Kidney epithelial cell (primary cell): ENCODE data around the gene FOXP1. TPM values are rescaled to one million over a fixed set of nuclear protein-coding genes. Genes with fewer than 3 reads are reported as not detected.

Experiments used
- DNase-seq: peaks from one replicate; pipeline ENCODE4 v3.0.0-alpha.2; 2010; ENCODE audit warnings: low read depth
- H3K27me3 ChIP-seq: 2 replicates; pipeline ENCODE4 v1.6.0; 2011; ENCODE audit warnings: low read length; ENCODE audit not compliant: control insufficient read depth, insufficient read depth
- H3K36me3 ChIP-seq: 2 replicates; pipeline ENCODE4 v1.5.1; 2011; ENCODE audit warnings: low read length; ENCODE audit not compliant: control insufficient read depth, insufficient read depth
- H3K4me3 ChIP-seq: 2 replicates; pipeline ENCODE4 v1.5.1; 2011; ENCODE audit warnings: low read depth, mild to moderate bottlenecking, control low read depth, low read length
- total RNA-seq: library from RNA; depleted of rRNA; stranded (reverse); fragments of >200 nt; gene quantifications from 2 replicates; pipeline ENCODE4 v1.2.3, GENCODE V29; 2015
- TF ChIP-seq, protein P1 (sequence below): IDR thresholded peaks from 2 replicates; pipeline ENCODE4 v1.5.1; 2011; ENCODE audit warnings: mild to moderate bottlenecking, moderate library complexity, low read length, control low read depth, inconsistent platforms; ENCODE audit not compliant: insufficient read depth, poor library complexity, severe bottlenecking

Gene FOXP1
- total RNA-seq, 1 donor from 2014 or later: 75.0 TPM

DNA sequence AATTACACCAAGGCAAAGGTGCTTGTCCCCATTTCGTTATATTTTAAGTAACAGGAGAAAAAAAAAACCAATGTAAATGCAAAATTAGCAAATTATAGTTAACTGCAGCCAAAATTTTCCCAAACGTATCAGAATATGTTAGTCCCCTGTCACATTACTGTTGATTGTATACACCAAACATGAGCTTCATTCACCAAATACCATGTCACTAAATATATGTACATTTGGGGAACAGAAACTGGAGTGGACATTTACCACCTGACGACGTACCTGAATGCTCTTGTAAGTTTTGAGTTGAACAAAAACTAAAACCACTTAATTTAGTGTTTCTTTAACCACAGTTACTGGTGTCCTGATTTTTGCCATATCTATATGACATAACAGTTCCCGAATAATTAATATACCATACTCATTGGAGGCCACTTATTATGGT, 3.3 kb upstream of the FOXP1 start:
- no peaks in the 10 kb centered on the region for H3K27me3 ChIP-seq
- no peak overlapping the region for H3K4me3 ChIP-seq
- no peak for DNase-seq
- H3K36me3 ChIP-seq: no peaks in the 10 kb centered on the region
- TF ChIP-seq, protein P1, sequence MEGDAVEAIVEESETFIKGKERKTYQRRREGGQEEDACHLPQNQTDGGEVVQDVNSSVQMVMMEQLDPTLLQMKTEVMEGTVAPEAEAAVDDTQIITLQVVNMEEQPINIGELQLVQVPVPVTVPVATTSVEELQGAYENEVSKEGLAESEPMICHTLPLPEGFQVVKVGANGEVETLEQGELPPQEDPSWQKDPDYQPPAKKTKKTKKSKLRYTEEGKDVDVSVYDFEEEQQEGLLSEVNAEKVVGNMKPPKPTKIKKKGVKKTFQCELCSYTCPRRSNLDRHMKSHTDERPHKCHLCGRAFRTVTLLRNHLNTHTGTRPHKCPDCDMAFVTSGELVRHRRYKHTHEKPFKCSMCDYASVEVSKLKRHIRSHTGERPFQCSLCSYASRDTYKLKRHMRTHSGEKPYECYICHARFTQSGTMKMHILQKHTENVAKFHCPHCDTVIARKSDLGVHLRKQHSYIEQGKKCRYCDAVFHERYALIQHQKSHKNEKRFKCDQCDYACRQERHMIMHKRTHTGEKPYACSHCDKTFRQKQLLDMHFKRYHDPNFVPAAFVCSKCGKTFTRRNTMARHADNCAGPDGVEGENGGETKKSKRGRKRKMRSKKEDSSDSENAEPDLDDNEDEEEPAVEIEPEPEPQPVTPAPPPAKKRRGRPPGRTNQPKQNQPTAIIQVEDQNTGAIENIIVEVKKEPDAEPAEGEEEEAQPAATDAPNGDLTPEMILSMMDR: no peak

DNA sequence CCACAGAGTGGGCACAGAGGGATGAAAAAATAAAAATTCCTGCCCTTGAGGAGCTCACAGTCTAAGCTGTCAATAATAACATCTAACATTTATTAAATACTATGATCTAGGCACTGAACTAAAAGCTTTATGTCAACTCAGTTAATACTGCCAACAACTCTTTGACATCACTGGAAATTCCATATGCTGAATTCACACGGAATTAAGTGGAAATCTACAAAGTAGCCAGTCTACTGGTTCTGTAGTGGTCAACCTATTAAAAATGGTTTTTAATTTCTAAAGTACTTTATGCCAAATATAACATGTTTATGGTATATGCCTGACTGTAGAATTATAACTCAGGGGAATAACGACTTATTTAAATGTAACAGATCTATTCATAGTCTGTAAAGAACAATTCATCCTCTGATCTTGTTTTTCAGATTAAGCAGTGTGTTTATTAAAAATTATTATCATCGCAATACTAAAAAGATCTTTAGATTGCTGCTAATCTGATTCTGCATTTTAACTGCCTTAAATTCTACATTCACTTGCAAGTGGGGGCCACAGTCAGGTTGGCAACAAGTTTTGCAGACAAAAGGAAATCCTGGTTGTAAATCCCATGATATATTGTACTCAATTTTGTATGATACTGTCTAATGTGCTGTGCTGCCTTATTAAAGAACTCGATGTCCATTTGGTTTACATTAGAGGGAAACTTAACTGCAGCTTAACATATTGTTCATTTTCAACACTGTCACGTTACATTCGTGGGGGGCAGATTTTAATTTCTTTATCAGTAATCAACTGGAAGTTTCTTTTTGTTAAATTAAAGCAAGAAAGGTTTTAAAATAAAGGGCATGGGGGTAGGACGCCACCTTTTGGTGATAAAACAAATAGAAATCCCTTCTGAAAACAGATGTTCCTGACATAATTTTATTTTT, 2.6 kb upstream of the FOXP1 start:
- DNase-seq: no peak
- Histone ChIP-seq H3K36me3 (no peaks in the 10 kb centered on the region), H3K4me3 (no peak overlapping the region), H3K27me3 (no peaks in the 10 kb centered on the region)
- TF ChIP-seq, protein P1: peak; percentile 60

DNA sequence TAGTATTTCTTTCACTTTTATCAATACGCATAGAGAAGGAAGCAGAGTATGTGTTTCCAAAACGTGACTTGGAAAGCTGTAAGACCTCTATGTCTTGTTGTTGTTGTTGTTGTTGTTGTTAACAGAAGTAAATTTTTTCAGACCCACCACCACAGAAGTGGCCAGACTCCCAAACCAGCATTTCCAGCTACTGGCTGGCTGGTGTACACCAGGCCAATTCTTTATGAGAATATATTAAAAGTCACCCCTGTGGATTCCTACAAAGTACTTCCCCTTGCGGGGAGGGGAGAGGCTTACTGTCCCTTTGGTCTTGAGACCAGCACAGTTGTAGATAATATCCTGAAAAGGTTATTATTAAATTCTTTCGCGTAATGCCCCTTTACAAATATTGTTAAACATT, 1.6 kb upstream of the FOXP1 start:
- Histone ChIP-seq H3K4me3 (no peak overlapping the region), H3K36me3 (no peaks in the 10 kb centered on the region), H3K27me3 (no peaks in the 10 kb centered on the region)
- DNase-seq: no peak
- TF ChIP-seq, protein P1: no peak

DNA sequence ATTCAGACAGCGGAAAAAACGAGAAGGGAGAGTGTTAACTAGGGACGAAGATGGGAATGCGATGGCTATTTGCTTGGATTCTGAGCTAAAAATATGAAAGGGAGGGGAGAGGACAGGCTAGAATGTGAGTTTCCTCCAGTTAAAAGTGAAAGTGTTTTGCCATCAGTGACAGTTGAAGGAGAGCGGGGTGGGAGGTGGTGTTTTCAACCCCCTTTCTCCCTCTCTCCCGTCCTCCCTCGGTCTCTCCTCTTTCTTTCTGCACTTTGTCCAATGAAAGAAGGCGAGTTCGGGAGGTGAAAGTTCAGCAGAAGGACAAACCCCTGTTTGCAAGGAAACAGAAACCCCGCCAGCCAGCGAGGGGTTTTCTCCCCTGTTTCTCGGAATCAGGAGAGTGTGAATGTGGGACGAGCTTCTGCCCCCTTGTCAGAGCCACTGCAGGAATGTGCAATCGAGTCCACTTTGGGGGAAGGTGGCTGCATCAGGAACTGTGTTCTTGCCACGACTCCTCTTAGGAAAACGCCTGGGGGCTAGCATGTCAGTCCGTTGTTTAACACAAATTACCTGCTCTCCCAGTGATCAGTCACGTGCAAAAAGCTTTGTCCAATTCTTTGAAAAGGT, 975 bp upstream of the FOXP1 start:
- Histone ChIP-seq H3K27me3 (no peaks in the 10 kb centered on the region), H3K36me3 (no peaks in the 10 kb centered on the region), H3K4me3 (peak overlapping the region; percentile 61)
- DNase-seq: no peak
- TF ChIP-seq, protein P1: no peak

DNA sequence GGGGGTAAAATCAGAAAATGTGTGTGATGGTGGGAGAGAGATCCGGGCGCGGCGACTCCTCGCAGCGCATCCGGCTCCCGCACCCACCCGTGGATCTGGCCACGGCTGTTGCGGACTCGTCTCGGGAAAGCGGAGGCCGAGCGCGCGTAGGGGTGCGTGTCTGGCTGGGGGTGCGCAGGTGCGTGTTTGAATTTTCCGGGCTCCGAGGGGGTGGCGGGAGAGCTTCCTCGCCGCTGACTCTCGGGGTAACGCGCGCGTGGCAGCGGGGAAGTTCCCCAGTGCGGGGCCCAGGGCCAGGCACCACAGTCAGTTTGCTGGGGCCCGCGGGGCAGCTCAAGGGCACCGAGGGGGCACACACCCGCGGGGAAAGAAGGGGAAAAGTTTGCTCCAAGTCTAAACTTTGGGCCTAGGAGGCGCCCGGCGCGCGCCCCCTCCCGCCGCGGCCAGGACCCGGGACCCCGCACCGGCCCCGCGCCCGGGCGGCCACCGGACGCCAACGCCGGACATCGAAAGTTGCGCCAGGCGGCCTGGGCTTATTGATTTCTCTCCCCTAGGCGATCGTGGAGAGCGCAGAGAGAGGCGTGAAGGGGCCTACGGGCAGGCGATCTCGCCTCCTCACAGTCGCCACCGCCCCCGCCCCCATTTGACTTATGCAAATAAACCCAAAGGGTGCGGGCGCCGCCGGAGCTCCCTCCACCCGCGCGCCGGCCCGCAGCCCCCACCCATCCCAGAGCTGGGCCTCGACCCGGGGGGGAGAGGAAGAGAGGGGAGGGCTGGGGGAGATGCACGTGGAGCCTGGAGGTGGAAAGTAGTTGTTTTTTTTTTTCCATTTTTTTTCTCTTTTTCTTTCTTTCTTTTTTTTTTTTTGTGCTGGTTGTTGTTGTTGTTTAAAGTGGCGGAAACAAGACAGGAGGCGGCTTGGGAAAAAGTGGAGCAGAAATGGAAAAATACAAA, 639 bp downstream of the FOXP1 start:
- Histone ChIP-seq H3K27me3 (no peaks in the 10 kb centered on the region), H3K4me3 (peak overlapping the region; percentile 61), H3K36me3 (no peaks in the 10 kb centered on the region)
- DNase-seq: no peak
- TF ChIP-seq, protein P1: no peak
